GM19025 (cell line): ENCODE results near the gene TBL1X.
"Not testable (repeated sequence)": the region's sequence is repeated elsewhere in the genome, so short reads cannot be mapped to it uniquely, and the experiment has no call there.

Experiments
- ATAC-seq: cut with Tn5 transposase; IDR thresholded peaks from one replicate; pipeline ENCODE4 v1.9.1; 2021; ENCODE audit warnings: mild to moderate bottlenecking, low read depth, moderate library complexity; ENCODE audit not compliant: unreplicated experiment

Gene TBL1X

GRCh38 chrX:9464435-9465371 is at the start of gene TBL1X:
TSS of gene TBL1X (plus strand) at chrX:9465058. CDS start at chrX:9653587, 188,529 bp downstream.
- peak; percentile 43 for ATAC-seq

DNA sequence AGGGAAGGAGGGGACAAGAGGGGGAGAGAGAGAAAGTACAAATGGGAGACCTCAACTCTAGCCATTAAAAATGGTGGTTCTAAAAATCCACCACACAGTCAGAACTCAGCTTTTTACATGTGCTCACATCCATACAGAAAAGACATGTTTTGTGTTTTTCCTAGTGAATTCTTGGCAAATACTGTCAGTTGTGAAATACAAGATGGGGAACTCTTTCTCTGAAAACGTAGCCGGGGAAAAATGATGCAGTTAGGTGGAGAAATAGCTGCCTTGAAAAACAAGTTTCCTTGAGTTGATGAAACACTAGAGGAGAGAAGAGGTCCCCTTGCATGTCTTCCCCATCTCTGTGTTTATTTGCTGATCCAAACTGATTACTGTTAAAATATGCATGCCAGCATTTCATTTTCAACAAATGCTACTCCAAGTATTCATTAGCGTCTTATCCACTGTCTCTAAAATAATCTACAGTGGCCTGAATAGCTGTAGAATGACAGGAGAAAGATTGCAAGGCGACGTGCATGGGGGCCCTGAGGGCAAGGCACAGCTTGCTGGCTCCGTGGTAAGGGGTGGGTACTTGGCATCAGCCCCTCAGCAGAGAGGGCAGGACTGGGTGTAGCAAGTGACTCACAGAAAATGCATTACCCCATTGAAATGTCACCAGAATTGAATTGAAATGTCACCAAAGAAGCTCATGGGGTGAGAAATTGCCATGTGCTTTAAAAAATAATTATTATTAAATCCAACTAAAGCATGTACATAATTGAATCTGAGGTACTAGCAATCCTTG is 48.1 kb upstream of the TBL1X start:
- no peak for ATAC-seq

DNA sequence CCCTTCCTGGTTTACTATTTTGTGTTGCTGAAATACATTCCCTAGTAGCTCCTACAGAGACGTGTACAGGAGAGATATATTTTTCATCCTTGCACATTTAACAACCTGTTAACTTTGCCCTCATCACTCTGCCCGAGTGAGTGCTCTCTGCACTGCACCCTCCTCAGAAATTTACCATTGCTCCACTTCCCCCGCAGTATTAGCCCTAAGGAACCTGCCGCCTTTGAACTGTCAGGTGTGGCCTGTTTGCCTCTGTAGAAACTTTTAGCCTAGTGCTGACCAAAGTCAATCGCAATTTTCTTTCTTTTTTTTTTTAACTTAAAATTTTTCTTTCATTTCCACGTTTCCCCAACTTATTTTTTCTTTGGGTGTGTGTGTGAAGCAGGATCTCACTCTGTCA is 46.6 kb upstream of the TBL1X start:
- ATAC-seq = no peak

- no peak for ATAC-seq
These were observed 44.3 kb upstream of the TBL1X start for GRCh38 chrX:9420275-9421265.

GRCh38 chrX:9429767-9430166 is 35.1 kb upstream of the TBL1X start:
- no peak for ATAC-seq

- ATAC-seq = no peak
These were observed 34.4 kb upstream of the TBL1X start for GRCh38 chrX:9430346-9430921.

- no peak for ATAC-seq
These were observed 33.6 kb upstream of the TBL1X start for GRCh38 chrX:9431281-9431680.

- ATAC-seq = no peak
These were observed 31.3 kb upstream of the TBL1X start for GRCh38 chrX:9433596-9433995.

- ATAC-seq = no peak
These were observed 30.8 kb upstream of the TBL1X start for GRCh38 chrX:9434051-9434550.

GRCh38 chrX:9435086-9435485 is 29.8 kb upstream of the TBL1X start:
- ATAC-seq = not testable (repeated sequence)

GRCh38 chrX:9436812-9437211 is 28.0 kb upstream of the TBL1X start:
- no peak for ATAC-seq

DNA sequence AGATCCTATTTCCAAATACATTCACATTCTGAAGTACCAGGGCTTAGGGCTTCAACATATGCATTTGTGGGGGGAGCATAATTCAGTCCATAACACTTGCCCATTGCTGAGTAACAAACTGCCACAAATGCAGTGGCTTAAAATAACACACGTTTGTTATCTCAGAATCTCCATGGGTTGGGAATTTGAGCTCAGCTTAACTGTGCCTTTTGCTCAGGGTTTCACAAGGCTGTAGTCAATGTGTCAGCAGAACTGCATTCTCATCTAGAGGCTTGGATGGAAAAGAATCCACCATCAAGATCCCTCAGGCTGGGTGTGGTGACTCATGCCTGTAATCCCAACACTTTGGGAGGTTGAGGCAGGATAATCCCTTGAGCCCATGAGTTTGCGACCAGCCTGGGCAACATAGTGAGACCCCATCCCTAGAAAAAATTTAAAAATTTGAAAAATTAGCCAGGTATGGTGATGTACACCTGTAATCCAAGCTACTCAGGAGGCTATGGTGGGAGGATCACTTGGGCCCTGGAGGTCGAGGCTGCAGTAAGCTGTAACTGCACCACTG is 25.8 kb upstream of the TBL1X start:
- no peak for ATAC-seq

DNA sequence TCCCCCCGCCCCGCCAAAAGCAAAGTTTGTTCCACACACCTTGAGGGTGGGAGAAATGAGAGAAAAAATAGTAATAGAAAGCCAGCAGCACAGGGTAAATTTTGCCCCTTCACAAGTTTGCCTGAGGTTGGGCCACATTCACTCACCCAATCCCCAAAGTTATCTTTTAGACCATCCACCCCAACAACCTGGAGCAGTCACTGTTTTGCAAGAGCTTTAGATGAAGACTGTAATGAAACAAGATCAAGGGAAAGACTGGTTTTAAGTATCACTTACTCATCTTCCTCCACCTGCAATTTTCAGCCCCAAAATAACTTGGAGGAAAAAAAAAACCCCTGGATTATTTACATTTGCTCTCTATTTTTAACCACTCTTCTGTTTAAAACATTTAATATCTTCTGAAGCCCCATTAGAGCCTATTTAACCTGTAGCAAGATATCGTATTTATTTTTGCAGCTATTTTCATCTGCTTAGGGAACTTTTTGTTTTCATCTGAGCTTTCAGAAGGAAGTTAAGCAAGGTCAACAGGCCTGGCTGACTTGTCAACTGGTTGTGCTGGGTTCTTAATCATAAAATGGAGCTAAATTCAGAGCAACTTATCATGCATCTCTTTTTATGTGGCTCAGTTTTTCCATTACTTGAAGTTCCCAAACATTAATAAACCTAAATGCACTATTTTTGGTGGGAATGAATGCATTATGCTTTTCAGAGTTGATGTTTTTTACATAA is 24.6 kb upstream of the TBL1X start:
- ATAC-seq = no peak

- ATAC-seq = no peak
These were observed 22.8 kb upstream of the TBL1X start for GRCh38 chrX:9442056-9442455.

DNA sequence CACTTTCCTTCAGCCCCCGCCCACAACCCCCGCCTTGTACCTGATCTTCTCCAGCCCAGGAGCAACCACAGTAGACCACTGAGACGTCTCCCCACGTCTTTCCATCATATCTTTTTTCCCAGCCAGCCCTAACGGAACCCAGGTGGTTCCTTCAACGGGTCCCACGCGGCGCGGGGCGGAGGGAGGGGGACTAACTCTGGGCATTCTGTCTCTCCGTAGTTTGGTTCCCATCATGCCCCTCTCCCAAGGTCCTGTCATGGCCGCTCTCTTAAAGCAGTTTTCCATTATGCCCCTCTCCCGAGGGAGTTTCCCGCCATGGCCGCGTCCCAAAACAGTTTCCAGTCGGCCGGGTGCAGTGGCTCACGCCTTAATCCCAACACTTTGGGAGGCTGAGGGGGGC is 21.5 kb upstream of the TBL1X start:
- no peak for ATAC-seq

DNA sequence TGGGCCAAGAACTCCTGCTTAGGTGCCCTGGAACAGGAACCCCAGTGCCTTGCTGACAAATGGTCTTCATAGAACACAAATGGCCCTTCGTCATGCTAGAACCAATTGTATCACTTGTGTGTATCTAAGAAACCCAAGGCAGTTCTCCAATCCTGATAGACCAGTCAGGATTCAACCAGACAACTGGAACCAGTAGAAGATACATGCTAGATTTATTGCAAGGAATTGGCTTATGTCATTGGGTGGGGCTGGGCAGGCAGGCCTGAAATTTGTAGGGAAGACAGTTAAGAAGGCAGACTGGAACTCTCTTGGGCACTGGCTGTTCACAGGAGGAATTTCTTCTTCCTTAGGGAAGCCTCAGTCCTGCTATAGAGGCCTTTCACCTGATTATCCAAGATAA is 17.0 kb upstream of the TBL1X start:
- no peak for ATAC-seq

DNA sequence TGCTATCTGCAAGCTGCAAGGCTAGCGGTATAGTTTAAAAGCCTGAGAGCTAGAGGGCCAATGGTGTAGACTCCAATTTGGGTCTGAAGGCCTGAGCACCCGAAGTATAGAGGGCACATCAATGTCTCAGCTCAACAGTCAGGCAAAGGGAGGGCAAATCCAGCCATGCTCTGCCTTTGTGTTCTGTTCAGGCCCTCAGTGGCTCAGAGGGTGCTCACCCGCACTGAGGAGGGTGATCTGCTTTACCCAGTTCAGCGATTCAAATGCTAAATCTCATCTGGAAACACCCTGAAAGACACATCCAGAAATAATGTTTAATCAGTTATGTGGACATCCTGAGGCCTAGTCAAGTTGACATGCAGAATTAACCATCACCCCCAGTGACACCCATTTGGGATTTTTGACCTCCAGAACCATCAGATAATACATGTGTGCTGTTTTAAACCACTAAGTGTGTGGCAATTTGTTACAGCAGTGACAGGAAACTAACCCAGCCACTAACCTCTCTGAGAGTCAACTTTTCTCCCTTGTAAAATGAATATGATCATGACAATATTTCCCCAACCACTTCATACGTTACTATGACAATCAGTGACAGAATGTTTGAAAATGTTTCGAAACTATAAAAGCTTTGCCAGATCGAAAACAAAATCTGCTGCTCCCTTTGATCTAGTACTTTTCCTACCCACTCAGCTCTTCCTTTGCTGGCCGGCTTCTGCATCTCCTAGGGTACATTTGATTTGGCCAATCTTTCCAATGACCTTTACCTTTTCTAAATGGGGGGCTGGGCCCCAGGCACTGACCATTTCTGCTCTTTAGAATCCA is 8.4 kb upstream of the TBL1X start:
- no peak for ATAC-seq

- ATAC-seq = not testable (repeated sequence)
These were observed 6.8 kb upstream of the TBL1X start for GRCh38 chrX:9458034-9458433.
